NCI-H2171 treated with DMSO at 0.1 percent for 48 hours (cell line): Measurements from ENCODE around the gene GTF2A2.
"Not testable (repeated sequence)": the region's sequence is repeated elsewhere in the genome, so short reads cannot be mapped to it uniquely, and the experiment has no call there.

Source experiments
- DNase-seq: peaks from one replicate; lab custom pipeline; 2025; lab: John Stamatoyannopoulos, UW

GTF2A2 gene

GRCh38 chr15:59674361-59674877, 17.1 kb upstream of the GTF2A2 start:
- no peak for DNase-seq

DNA sequence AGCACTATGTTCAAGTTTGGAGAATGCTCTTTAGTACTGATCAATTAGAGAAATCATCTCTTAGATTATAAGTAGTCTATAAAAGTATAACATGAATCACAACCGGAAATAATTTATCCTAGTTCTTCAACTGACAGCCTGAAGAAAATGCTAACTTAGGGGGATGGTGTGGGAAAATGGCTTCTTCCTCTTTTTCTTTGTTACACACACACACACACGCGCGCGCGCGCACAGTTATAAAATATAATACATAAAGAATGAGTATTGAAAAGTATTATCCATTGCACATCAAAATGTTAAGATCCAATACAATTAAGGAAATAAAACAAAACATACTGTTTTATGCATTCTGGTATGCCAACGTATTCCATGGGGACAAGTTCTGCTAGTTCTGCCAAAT, 11.2 kb upstream of the GTF2A2 start:
- DNase-seq, result no peak

GRCh38 chr15:59662260-59662659, 4.9 kb upstream of the GTF2A2 start:
- DNase-seq, result no peak

GRCh38 chr15:59659366-59659765, 2.1 kb upstream of the GTF2A2 start:
- DNase-seq, result no peak

- no peak for DNase-seq
Measured at GRCh38 chr15:59657635-59658125, 365 bp upstream of the GTF2A2 start.

- DNase-seq, result no peak
Measured at GRCh38 chr15:59654046-59654445, 3.3 kb downstream of the GTF2A2 start.

DNA sequence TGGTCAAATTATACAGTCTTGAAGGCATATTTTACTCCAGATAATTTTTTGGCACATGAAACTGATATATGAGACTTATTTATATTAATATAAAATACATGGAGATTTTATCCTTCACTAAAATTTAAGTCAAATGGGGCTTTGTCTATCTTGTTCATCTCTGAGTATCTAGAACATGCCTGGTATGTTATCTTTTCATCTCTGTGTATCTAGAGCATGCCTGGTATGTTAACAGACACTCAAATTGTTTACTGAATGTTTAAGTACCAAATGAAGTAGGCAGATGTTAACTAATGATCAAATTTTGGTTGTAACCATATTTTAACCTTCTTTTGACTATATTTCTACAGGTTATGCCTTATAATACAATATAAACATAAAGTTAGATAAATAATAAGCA, 7.7 kb downstream of the GTF2A2 start:
- no peak for DNase-seq

- no peak for DNase-seq
Measured at GRCh38 chr15:59647085-59647484, 10.2 kb downstream of the GTF2A2 start.

DNA sequence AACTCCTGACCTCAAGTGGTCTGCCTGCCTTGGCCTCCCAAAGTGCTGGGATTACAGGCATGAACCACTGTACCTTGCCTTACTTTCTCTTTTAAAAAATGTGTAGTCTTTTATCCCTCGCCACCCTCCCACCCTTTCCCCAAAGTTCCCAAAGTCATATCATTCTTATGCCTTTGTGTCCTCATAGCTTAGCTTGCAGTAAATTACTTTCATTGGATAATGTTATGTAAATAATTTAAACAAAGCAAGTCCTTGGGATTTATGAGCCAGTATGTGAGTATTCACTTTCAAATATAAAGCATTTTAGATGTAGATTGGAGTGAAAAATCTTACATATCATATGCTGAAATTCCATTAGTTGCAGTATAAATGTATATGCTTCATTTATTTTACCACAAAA, 11.0 kb downstream of the GTF2A2 start:
- DNase-seq, result no peak

- DNase-seq, result not testable (repeated sequence)
Measured at GRCh38 chr15:59645812-59646211, 11.5 kb downstream of the GTF2A2 start.

DNA sequence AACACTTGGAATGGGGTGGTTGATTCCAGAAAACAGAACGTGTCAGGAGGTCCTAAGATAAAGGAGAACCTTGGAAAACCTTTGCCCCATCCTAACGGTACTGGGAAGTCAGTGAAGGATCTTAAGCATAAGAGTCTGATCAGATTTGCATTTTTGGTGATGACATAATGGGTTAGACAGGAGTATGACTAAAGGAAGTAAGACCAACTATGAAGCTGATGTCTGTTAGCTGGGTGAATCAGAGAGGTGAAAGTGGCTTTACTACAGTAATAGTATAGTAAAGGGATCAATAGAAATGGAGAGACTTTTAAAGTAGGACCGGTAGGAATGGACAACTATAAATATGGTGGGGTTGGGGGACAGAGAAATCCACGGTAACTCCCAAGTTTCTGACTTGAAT, 12.6 kb downstream of the GTF2A2 start:
- DNase-seq, result no peak

GRCh38 chr15:59642351-59642750, 15.0 kb downstream of the GTF2A2 start:
- DNase-seq, result no peak

DNA sequence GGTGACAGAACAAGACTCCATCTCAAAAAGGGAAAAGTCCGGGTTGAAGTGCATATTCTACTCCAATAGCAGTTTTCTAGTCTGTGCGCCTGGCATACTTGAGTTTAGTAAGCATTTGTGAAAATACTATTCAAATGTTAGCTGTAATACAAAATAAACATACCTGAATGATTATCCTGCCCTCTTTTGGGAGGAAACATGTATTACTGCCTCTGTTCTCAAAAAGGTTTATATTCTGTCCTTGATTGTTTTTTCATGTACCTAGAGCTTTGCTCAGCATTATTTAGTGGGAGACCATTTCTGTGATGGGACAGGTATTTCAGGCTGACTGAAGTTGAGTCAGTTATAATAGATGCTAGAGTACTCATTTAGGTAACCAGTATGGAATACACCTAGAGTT, 19.8 kb downstream of the GTF2A2 start:
- not testable (repeated sequence) for DNase-seq

GRCh38 chr15:59636184-59636583, 21.1 kb downstream of the GTF2A2 start:
- no peak for DNase-seq

GRCh38 chr15:59632714-59633113, 24.6 kb downstream of the GTF2A2 start:
- no peak for DNase-seq

GRCh38 chr15:59622289-59622688, 35.0 kb downstream of the GTF2A2 start:
- no peak for DNase-seq

GRCh38 chr15:59618406-59618805, 38.9 kb downstream of the GTF2A2 start:
- no peak for DNase-seq

DNA sequence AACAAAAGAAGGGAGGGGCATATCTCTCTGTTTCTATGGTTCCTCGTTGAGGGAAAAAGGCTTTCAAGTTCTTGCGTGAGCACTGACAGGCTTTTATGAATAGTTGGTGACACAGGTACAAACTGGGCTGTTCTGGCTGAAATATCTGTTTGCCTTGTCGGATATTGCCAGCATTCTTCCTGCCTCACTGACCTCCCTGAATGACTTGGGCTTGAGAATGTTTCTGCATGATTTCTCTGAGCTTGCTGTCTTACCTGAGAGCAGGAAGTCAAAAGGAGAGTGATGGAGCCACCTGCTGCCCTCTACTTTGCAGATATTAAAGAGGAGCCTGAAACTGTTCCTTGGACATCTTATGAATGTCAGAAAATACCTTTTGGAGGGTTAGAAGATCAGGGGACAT, 40.9 kb downstream of the GTF2A2 start:
- no peak for DNase-seq

DNA sequence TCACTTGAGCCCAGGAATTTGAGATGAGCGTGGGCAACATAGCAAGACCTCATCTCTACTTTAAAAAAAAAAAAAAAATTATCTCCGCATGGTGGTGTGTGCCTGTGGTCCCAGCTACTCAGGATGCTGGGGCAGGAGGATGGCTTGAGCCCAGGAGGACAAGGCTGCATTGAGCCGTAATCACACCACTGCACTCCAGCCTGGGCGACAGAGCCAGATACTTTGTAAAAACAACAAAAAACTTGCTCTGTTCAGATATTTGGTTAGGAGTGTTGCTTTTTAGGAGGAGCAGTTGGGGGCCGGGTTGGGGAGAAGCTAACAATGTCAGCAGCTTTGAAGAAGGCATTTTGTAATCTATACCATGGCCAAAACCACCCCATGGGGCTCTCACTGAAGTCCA, 41.7 kb downstream of the GTF2A2 start:
- no peak for DNase-seq

GRCh38 chr15:59614153-59614552, 43.2 kb downstream of the GTF2A2 start:
- no peak for DNase-seq

GRCh38 chr15:59611276-59612260, 45.7 kb downstream of the GTF2A2 start, which contains the start of gene GCNT3:
Gene GCNT3 (plus strand): TSS chr15:59611783. CDS start chr15:59618239, 6,456 bp downstream.
- DNase-seq, result no peak

GRCh38 chr15:59609730-59610712, 47.3 kb downstream of the GTF2A2 start:
- DNase-seq, result no peak
